GM12891 (cell line): ENCODE results near the gene OR8B2.
"Not testable (repeated sequence)": the region's sequence is repeated elsewhere in the genome, so short reads cannot be mapped to it uniquely, and the experiment has no call there.

Source experiments
- POLR2A ChIP-seq: IDR thresholded peaks from 2 replicates; pipeline ENCODE4 v1.6.1; 2011; ENCODE audit warnings: low read depth, low read length, control low read depth
- POLR2AphosphoS5 ChIP-seq: IDR thresholded peaks from 2 replicates; pipeline ENCODE4 v1.6.1; 2011; ENCODE audit warnings: low read depth, low read length, control low read depth
- POU2F2 ChIP-seq: IDR thresholded peaks from 2 replicates; pipeline ENCODE4 v1.6.1; 2011; ENCODE audit warnings: low read depth, mild to moderate bottlenecking, control low read depth, low read length, moderate library complexity
- SPI1 ChIP-seq: IDR thresholded peaks from 2 replicates; pipeline ENCODE4 v1.6.1; 2011; ENCODE audit warnings: low read depth, low read length, control low read depth
- TAF1 ChIP-seq: IDR thresholded peaks from 2 replicates; pipeline ENCODE4 v1.6.1; 2011; ENCODE audit warnings: low read depth, low read length, control low read depth

DNA sequence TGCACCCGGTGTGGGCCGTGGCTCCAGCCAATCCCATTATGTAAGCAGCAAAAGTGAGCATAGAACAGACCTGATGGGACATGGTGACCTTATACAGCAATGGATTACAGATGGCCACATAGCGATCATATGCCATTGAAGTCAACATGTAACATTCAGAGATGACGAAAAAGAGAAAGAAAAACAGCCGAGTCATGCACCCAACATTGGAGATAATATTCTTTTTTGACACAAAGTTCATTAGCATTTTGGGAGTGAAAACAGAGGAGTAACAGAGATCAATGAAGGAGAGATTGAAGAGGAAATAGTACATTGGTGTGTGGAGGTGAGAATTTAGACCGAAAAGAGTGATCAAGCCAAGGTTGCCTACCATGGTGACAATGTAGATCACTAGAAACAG lies 1.4 kb downstream of the OR8B2 start:
- TF ChIP-seq POLR2A, TAF1, SPI1, POLR2AphosphoS5, POU2F2: not testable (repeated sequence)
